ENCODE measurements around the gene TRAPPC6A. TPM values are rescaled to one million over a fixed set of nuclear protein-coding genes. Genes with fewer than 3 reads are reported as not detected.
A peak's percentile ranks its signal among the peaks of the same experiment; 100 is the strongest.
"Not testable (repeated sequence)": the region's sequence is repeated elsewhere in the genome, so short reads cannot be mapped to it uniquely, and the experiment has no call there.

Gene TRAPPC6A
- total RNA-seq, 1 donor from 2014 or later, result 19.0 TPM

DNA sequence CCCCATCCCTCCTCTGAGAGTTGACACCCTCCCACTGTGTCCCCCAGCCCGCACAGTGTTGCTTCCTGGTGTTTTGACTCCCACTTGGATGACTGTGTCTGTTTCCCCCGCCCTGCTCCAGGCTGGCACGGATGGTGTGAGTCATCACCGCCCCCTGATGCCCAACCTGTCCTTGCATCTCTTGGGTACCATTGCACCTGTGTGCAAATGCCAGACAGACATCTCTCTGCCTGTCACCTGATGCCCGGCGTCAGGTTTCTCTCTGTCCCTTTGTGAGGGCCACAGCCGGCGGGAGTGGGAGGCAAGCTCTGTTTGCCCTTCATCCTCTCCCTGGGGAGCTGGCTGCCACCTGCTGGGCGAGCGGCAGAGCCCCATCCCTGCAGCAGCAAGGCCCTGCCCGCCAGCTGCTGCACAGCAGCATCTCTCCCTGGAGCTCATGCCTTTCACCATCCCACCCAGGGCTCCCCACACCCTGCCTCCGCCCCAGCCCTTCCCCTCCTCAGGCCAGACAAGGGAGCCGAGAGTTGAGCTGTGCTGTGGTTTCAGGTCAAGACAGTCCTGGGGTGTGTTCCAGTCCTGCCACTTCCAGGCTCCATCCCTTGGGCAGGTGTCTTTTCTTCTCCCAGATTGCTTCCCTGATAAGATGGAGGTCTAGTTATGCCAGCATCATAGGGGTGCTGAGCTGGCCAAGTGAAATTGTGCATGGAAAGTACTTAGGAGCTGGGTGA is 47.0 kb downstream of the TRAPPC6A start:
- DNase-seq (ENCODE audit: low read depth in 2 of 2), result peak in 1 of 2 donors; percentile 43

DNA sequence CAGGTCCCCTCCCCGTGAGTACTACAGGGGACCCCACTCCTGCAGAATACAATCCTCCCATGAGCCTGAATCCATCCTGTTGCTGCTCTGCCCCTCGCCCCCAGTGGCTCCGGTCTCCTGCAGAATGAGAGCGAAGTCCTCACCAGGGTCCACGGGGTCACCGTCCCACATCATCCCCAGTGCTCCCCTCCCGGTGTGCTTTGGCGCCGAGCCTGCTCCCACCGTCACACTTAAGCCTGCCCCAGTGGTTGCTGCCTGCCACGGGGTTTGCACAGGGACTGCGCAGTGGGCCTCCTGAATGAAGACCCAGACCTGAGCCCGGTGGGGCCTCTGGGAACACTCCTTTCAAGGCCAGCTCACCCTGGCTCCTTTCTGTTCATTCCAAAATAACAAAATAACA is 47.8 kb downstream of the TRAPPC6A start:
- no peak for DNase-seq (ENCODE audit: low read depth in 2 of 2)

DNA sequence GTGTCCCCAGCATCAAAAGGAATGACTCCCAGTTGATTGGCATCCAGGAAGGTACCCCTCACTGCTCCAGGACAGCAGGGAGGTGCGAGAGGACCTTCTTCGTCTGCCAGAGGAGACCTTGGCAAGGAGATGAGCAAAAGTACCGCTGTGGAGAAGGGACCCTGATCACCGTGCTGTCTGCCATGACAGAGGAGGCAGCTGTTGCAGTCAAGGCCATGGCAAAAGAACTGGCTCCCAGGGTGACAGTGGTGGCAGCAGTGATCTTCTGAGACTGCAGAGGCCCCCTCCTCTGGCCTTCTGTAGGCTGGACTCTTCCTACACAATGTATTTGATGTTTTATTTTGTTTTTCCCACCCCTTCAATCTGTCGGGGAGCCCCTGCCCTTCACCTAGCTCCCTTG is 49.2 kb downstream of the TRAPPC6A start:
- DNase-seq (ENCODE audit: low read depth in 2 of 2), result no peak

DNA sequence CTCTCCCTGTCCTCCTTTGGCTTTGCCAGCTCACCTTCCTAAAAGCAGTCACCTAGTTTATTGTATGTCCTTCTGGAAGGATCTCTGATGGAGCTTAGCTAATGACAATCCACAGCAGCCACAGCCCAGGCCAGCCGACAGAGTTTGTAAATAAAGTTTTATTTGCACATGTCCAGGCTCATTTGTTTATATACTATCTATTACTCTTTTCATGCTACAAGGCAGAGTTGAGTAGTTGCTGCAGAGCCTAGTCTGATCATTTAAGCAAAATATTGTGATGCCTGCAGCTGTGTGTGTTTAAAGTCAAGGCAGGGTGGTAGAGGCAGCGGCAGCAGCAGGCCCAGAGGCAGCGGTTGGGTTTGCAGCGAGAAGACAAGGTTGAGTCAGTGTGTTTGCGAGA is 49.9 kb downstream of the TRAPPC6A start:
- DNase-seq (ENCODE audit: low read depth in 2 of 2), result no peak

DNA sequence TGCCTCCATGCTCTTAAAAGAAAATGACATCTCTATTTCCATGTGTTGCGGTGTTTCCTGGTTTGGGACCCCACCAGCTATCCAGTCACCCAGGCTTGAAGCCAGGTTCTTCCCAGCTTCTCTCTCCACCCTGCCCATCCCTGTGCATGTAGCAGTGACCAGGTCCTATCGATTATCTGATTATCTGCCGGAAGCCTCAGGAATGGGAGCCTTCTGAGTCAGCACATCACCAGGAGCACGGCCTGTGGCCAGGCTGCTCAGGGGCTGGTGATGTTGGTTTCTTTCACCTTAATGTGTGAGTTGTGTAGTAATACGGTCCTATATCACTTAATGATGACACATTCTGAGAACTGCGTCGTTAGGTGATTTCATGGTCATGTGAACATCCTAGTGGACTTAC is 51.4 kb downstream of the TRAPPC6A start:
- DNase-seq (ENCODE audit: low read depth in 2 of 2), result no peak

DNA sequence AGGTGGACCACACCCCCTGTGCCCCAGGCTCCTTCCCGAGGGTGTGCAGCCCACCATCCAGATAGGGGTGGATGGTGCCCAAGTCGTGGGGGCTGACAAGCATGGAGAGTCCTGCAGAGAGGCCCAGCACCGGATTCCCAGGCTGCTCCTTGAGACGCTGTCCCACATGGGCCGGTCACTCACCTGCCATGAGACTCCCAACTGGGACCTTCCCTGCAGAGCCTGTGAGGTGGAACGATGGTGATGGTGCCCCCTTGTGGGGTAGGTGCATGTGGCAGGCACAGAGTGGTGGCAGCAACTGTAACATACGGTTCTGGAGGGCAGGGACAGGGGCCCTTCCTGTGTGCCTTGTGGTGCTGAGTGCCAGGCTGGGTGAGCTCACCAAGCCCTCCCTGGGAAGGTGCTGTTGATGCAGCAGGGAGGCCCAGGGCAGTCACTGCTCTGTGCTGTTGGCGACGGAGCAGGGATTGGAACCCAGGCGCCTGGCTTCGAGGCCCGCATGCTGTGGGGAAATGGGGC is 52.0 kb downstream of the TRAPPC6A start:
- DNase-seq (ENCODE audit: low read depth in 2 of 2), result peak; percentile 41 to 64

DNA sequence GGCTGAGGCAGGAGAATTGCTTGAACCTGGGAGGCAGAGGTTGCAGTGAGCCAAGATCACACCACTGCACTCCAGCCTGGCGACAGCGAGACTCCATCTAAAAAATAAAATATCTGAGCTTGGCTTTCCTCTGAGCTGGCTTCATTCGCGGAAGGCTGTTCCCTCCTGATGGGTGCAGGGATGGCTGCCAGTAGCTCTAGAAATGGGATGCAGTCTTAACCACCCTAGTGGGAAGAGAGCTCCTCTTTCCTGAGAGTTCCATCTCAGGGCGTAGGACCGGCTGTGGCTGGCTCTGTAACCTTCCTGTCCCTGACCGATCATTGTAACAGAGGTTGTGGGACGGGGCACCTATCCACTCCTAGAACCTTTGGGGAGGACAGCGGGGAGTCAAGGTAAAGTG is 52.7 kb downstream of the TRAPPC6A start:
- no peak for DNase-seq (ENCODE audit: low read depth in 2 of 2)

DNA sequence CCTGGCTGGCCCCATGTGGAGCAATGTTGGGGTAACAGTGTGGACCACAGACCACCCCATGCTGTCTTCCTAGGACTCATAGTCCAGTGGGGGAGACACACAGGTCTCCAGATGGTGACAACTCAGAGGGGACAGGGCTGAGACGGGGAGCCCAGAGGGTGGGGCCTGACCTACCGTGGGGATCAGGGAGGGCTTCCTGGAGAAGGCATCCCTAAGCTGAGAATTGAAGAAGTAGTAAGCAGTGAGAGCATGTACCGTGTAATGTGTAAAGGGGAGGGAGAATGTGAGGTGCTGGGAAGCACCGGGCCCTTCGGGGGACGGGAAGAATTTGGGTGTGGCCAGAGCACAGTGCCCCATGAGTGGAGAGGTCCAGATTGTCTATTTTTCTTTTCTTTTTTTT is 54.0 kb downstream of the TRAPPC6A start:
- DNase-seq (ENCODE audit: low read depth in 2 of 2), result no peak

DNA sequence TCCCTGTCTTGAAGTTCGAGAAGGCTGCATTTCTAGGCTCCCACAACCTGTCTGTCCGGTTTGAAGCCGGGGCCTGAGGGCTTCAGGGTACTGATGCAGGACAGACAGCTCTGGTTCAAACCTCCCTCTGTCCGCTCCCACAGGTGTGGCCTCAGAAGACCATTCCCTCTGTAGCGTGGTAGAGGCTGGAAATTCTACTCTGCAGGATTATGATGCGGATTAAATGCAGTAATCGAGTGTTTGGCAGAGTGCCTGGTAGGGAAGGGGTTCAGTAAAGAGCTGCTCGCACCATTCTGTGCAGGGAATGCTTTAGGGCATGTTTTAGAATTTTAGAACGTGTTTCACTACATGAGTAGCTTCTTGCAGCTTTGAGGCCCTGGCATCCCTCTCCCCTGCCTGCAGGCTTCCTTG is 54.6 kb downstream of the TRAPPC6A start:
- DNase-seq (ENCODE audit: low read depth in 2 of 2), result no peak

DNA sequence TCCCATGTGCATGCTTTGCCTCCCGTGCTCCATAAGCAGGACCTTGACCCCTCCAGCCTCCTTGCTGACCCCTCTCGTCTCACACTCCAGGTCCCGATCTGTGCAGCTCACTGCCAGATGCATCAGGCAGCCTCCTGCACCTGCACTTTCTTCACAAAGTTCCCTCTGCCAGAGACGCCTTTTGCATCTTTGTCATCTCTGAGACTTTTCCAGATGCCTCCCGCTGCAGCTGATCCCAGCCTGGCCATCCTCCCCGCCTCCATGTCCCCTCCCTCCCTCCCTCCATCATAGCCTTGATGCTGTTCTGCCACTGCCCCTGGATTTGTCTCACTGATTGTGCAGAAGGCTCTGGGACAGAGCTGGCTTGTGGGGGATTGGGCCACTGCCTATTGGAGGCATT is 55.2 kb downstream of the TRAPPC6A start:
- DNase-seq (ENCODE audit: low read depth in 2 of 2), result no peak

DNA sequence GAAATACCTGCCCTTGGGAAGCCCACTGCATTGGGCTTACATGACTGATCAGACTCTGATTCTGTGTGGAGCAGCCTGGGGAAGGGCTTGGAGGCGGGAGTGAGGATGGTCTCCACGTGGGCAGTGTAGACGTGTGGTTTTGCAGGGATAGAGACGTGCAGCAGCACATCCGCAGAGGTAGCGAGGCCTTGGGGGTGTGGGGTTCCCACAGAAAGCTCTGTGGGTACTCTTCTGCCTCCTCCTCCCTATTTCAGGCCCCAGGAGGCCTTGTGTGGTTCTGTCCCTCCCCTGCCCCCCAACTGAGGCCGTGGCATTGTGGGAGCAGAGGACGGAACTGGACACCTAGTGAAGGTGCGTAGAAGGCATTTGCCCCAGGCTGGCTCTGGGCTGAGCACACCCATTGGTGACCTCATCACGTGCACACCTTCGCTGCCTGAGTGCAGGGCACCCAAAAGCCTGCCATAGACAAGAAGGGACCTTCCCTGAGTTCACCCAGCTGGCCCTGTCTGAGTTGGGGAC is 56.2 kb downstream of the TRAPPC6A start:
- DNase-seq (ENCODE audit: low read depth in 2 of 2), result no peak

DNA sequence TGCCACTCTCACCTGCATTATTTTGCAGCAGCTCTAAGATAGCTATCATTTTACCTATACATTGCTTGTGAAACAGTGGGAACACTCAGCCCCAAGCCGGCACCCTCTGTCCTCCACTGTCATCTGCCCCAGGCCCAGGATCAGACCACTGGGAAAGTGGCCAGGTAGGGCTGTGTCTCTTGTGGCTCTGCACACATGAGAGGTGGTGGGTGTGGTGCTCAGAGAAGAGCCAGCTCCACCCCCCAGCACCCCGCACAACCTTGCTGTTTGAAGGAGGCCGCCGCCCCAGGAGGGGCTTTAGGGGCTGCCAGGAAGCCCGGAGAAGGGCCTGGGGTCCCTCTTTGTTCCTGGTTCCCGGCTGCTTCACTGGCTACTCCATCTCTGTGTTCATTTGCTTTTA is 58.5 kb downstream of the TRAPPC6A start:
- DNase-seq (ENCODE audit: low read depth in 2 of 2), result no peak

DNA sequence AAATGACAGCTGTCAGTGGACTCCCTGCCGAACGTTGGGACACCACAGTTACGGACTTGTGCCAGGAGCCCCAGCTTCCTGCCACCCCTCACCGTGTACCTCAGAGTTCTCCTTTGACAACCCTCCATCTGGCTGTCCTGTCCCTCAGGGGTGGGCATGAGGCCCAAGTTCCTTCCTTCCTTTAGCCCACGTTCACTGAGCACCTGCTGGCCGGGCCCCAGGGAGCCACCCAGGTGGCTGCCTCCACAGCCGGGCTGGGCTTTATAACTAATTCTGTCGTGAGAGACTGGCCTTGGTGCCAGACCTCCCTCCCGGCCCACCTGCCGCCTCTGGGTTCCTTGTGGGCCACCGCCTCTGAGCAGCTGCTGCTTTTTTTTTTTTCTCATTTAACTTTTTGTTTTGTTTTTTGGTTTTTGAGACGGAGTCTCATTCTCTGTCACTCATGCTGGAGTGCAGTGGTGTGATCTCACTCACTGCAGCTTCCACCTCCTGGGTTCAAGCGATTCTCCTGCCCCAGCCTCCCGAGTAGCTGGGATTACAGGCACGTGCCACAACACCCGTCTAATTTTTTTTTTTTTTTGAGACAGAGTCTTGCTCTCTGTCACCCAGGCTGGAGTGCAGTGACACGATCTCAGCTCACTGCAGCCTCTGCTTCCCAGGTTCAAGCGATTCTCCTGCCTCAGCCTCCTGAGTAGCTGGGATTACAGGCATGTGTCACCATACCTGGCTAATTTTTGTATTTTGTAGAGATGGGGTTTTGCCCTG is 59.3 kb downstream of the TRAPPC6A start:
- not testable (repeated sequence) for DNase-seq (ENCODE audit: low read depth in 2 of 2)

DNA sequence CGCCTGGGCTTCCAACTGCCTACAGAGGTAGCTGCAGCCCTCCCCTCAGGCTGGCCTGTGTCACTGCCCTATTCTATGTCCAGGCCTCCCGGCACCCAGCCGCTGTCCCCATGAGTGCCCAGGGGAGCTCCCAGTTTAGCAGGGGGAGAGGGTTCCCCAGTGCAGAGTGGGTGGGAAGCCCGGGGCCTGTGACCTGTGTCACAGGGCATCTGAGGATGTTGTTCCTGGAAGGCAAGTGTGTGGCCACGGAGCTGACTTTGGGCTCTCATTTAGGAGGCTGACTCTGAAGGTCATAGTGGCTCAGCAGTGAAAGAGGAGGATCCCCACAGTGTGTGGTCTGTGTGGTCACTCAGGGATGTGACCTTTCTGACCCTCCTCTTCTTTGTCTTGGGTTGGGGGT is 59.9 kb downstream of the TRAPPC6A start:
- DNase-seq (ENCODE audit: low read depth in 2 of 2), result no peak

DNA sequence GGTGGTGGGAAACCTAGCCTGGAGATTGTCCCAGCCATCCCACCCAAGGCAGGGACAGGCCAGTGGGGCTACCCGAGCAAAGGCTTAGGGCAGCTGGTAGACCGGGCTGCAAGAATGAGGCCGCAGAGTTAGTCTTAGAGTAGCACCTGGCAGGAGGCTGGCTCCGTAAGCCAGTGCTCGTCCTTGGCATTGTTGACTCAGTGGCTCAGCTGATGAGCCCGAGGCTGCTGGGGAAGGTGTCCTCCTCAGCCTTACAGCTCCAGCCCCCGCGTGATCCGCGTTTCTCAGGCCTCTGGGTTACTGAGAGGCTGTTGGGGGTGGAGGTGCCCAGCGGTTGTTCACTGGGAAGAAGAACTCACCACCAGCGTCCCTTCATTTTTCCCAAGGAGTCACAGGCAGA is 60.4 kb downstream of the TRAPPC6A start:
- DNase-seq (ENCODE audit: low read depth in 2 of 2), result no peak

DNA sequence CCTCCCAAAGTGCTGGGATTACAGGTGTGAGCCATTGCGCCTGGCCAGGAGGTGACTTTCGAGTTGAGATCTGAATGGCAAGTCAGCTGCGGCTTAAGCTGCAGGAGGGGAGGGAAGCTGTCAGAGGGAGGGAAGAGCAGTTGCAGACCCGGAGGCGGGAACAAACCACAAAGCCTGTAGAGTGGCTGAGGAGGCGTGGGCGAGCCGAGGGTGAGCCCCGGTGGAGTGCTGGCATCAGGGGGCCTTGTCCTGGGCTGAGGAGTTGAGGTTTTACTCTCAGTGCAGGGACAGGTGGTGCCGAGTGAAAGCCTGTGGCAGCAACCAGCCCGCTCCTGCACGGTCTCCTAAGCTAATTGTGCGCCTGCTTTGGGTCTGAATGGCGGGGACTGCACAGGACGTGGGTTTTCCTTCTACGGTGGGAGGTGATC is 60.9 kb downstream of the TRAPPC6A start:
- no peak for DNase-seq (ENCODE audit: low read depth in 2 of 2)

DNA sequence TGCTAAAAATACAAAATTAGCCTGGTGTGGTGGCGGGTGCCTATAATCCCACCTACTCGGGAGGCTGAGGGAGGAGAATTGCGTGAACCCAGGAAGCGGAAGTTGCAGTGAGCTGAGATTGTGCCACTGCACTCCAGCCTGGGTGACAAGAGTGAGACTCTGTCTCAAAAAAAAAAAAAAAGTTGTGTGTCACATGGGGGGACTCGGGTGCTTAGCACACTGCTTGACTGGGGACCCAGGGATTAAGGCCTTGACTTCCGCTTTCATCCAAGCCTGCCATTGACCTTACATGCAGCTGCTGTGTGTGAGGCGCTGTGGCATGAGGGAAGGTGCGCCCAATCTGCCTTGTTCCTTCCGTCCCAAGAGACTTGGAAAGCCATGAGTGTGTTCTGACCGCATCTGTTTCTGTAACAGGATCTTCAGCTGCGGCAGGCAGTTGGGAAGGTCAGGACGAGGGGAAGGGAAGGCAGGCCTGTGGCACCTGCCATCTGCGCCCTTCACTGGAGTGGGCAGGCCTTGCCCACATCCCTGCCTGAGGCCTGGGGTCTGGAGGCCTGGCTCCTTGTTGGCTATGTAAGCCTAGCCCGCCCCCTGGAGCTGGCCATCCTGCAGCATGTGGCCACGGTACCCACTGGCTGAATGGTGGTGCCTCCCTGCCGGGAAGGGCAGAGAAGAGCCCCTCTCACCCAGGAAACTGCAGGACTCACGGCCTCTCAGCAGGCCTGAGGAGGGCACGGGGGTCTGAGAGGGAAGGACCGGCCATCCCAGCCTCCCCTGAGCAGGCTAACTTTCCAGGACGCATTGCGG is 62.0 kb downstream of the TRAPPC6A start:
- no peak for DNase-seq (ENCODE audit: low read depth in 2 of 2)

DNA sequence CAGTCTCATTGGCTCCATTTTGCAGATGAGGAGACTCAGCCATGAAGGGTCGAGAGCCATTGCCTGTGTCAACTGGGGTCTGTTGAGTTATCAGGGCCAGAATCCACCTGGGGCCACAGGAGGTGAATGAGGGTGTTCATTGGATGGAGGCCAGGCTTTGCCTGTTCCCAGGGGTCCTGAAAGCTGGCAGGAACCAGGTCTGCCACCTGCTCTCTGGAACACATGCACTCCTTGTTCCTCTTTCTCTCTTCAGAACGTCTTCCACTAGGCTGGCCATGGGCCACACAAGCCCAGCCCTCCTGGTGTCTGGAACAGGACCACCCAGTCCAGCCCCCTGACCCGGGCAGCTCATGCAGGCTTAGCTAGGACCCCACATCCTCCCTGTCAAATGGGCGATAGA is 63.9 kb downstream of the TRAPPC6A start:
- DNase-seq (ENCODE audit: low read depth in 2 of 2), result no peak

DNA sequence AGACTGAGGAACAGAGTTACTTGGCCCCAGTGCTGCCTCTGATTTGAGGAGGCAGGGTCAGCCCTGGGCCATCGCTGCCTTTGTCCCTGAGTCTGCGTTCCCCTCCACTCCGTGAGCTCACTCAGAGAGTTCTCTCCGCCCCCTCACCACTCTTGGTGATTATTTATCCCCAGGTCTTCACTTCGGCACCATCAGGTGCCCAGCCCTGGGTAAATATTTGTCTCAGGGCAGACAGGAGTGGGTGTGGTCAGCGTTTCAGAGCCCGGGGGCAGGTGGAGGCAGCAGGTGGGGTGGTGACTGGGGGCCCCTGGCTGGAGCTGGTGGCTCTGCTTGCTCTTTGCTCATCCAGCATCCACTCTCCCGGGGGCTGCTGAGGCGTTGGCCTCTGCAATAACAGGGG is 64.4 kb downstream of the TRAPPC6A start:
- DNase-seq (ENCODE audit: low read depth in 2 of 2), result no peak
